GM21423 (cell line): ENCODE measurements around the gene EYA2.
"Not testable (repeated sequence)": the region's sequence is repeated elsewhere in the genome, so short reads cannot be mapped to it uniquely, and the experiment has no call there.

ENCODE experiments used
- ATAC-seq: cut with Tn5 transposase; IDR thresholded peaks from one replicate; pipeline ENCODE4 v1.9.1; 2021; ENCODE audit warnings: mild to moderate bottlenecking, moderate library complexity; ENCODE audit not compliant: unreplicated experiment

Gene EYA2, protein sequence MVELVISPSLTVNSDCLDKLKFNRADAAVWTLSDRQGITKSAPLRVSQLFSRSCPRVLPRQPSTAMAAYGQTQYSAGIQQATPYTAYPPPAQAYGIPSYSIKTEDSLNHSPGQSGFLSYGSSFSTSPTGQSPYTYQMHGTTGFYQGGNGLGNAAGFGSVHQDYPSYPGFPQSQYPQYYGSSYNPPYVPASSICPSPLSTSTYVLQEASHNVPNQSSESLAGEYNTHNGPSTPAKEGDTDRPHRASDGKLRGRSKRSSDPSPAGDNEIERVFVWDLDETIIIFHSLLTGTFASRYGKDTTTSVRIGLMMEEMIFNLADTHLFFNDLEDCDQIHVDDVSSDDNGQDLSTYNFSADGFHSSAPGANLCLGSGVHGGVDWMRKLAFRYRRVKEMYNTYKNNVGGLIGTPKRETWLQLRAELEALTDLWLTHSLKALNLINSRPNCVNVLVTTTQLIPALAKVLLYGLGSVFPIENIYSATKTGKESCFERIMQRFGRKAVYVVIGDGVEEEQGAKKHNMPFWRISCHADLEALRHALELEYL

DNA sequence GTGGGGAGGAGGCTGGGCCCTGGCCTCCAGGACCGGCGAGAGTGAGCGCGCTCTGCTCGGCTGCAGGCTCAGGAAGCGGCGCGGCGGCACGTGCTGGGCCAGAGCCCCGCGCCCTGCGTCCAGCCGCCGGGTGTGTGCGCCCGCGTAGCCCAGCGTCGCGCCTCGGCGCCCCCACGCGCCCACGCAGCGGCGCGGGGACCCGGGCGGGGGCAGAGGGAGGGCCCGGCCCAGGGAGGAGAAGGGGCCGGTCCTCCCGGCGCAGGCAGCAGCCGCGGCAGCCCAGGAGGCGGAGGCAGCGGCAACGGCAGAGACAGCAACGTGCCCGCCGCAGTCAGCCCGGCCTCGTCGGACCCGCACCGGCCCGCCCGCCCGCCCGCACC lies at the start of gene EYA2:
EYA2 (plus strand) TSS at position 265 of the 380 bp plus-strand sequence. CDS start 95,168 bp downstream, outside the sequence.
- no peak for ATAC-seq

- ATAC-seq = no peak
Measured at GRCh38 chr20:46844965-46845364, 49.7 kb upstream of the EYA2 start.

GRCh38 chr20:46849269-46849668 lies 45.4 kb upstream of the EYA2 start:
- ATAC-seq = no peak

- no peak for ATAC-seq
Measured at GRCh38 chr20:46849751-46850150, 44.9 kb upstream of the EYA2 start.

DNA sequence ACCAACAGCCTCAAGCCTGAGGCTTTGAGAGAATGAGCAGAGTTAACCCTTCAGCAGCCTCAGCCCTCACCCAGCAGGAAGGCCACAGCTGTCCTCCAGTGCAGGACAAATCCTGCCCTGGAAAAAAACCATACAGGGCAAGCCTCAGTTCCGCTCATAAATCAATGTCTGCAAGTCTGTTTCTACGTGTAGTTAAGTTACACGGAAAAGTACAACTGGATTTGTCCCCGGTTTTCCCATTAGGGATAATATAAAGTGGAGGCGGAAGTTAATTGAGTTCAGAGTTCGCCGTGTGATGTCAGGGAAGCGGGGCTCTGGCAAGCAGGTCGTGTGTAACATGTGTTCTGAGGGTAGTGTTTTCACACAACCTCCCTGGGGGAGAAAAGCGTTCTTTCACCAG lies 44.2 kb upstream of the EYA2 start:
- ATAC-seq = no peak

DNA sequence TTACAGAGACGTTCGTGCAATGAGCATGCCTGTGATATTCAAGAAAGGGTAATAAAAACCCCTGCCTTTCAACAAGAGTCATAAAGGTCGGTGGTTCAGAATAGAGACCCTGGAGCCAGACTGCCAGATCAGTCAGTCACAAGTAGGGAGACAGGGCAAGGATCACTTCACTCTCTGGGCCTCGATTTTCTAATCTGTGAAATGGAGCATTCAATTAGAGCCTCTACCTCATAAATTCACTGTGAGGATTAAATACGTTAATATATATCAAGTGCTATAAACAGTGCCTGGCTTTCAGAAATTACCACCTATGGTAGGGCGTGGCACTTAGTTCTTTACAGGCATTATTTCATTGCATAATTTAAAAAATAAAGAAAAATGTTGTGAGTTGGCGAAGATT lies 43.7 kb upstream of the EYA2 start:
- ATAC-seq = no peak

GRCh38 chr20:46851746-46852145 lies 42.9 kb upstream of the EYA2 start:
- no peak for ATAC-seq

- no peak for ATAC-seq
Measured at GRCh38 chr20:46852313-46852712, 42.3 kb upstream of the EYA2 start.

- ATAC-seq = no peak
Measured at GRCh38 chr20:46853926-46854325, 40.7 kb upstream of the EYA2 start.

- ATAC-seq = no peak
Measured at GRCh38 chr20:46857061-46857831, 37.4 kb upstream of the EYA2 start.

DNA sequence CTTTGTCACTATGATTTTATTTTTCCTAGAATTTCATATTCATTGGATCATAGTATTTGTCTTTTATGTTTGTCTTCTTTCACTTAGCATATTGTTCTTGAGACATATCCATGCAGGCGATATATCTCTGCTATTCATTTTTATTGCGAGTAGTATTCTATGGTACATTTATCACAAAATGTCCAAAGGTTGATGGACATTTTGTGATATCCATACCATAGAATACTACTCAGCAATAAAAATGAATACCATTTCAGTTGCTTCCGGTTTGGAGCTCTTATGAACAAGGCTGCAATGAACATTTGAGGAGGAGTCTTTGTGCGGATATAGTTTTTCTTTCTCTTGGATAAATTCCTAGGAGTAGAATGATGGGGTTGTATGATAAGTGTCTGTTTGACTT lies 28.8 kb upstream of the EYA2 start:
- no peak for ATAC-seq

GRCh38 chr20:46870041-46870440 lies 24.6 kb upstream of the EYA2 start:
- no peak for ATAC-seq

DNA sequence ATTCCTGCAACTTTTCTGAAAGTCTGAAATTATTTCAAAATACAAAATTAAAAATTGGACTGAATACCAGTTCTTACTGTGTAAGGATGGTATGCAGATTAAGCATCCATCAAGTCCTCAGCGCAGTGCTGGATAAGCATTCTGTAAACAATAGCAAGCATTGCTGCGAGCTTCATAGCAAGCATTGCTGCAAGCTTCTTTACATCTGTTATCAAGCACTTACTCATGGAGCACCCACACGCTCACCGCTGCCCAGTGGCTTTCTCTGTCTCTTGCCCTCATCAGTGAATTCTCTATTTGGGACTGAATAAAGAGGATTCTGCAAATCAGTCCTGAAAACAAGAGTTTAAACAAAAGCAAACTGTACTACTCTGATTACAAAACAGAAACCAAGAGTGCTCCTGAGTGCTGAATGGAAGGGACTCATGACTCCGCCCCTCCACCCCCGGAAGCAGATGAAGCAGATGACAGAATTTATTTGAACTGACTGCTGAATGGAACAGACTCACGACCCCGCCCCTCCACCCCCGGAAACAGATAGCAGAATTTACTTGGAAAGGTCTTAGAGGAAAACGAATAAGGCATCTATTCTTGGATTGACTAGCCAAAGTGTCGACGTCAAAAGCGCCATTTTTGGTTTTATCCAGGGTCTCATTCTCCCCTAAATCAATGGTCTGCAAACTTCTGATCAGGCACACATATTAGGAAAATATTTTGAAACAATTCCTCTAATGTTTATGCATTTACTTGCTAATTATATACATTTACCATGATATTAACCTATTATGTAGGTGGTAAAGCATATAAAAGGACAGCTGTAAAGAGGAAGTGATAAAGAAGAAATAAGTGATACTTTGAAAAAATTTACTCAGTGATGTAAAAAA lies 22.1 kb upstream of the EYA2 start:
- ATAC-seq = no peak

DNA sequence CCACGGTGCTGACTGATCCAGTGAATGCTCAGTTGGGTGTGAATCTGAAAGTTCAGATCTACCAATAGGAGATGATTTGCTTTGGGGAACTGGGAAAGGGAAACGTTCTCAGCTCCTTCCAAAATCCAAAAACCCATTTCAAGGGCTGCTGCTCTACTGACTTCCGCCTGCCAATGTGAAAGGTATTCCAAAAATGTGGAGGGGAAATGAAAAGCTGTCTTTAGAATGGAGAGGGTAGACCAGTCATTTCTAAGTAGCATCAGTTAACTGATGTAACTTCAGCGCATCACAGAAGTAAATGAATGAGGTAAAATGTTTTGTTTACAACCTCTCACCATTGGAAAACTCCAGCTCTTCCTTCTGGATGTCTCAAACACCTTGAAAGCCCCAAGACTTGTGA lies 19.6 kb upstream of the EYA2 start:
- no peak for ATAC-seq

GRCh38 chr20:46879386-46879785 lies 15.3 kb upstream of the EYA2 start:
- no peak for ATAC-seq

DNA sequence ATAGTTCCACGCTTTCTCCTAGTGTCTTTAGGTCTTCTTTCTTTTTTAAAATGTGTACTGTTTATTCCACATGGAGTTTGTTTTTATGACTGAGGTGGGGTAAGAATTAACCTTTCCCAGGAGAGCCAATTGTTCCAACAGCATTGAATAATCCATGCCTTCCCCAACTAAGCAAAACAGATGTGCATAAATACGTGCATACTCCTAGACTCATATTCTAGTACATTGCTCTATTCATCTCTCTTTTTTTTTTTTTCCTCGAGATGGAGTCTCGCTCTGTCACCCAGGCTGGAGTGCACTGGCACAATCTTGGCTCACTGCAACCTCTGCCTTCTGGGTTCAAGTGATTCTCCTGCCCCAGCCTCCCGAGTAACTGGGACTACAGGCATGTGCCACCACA lies 14.7 kb upstream of the EYA2 start:
- ATAC-seq = not testable (repeated sequence)

DNA sequence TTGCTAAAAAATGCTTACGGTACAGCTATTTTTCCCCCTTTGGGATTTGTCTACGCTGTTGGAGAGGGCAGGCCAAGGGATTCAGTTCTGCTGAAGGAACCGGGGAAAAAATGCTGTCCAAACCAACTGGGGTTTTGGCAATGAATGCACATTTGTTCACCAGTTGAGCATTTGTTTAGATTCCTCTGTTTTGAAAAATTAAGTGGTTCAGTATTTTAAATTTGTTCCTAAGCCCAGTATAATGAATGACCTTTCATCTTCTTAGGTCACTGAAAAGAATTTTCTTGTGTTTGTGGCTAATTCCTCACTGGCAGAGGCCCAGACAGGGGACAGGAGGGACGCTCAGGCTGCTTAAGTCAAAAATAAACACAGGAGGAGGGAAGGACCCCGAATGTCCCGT lies 10.8 kb upstream of the EYA2 start:
- ATAC-seq = no peak

DNA sequence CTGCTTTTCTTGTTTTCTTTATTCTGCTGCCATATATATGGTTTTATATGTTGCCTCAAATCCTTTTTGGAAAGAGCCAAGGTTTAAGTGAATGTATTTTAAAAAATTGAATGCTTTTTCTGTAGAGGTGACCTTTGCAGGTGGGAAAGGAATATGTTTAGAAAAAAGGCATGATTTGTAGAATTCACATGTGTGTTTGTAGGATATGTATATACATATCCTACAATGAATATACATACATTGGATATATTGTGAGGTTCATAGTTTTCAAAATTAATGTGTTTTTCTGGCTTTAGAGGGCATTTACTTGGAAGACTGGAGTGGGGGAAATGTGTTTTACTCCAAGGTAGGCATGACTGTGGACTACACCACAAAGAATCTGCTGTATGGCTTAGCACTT lies 4.0 kb upstream of the EYA2 start:
- no peak for ATAC-seq

DNA sequence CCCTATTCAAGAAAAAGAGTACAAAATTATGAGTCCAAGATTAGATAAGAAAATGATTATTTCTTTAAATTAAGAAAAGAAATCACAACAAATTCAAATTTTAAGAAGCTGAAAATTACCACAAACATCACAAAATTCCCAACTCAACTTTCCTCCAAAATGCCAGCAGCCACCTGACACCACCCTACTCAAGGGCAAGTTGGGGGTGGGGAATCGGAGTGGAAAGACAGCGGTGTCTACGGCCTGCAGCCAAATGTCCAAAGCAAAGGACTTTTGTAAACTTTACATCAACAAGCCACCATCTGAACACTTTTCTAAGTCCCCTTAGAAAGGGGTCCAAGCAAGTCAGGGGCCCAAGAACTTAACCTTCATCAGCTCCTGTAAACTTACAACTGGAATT lies 1.6 kb upstream of the EYA2 start:
- no peak for ATAC-seq

DNA sequence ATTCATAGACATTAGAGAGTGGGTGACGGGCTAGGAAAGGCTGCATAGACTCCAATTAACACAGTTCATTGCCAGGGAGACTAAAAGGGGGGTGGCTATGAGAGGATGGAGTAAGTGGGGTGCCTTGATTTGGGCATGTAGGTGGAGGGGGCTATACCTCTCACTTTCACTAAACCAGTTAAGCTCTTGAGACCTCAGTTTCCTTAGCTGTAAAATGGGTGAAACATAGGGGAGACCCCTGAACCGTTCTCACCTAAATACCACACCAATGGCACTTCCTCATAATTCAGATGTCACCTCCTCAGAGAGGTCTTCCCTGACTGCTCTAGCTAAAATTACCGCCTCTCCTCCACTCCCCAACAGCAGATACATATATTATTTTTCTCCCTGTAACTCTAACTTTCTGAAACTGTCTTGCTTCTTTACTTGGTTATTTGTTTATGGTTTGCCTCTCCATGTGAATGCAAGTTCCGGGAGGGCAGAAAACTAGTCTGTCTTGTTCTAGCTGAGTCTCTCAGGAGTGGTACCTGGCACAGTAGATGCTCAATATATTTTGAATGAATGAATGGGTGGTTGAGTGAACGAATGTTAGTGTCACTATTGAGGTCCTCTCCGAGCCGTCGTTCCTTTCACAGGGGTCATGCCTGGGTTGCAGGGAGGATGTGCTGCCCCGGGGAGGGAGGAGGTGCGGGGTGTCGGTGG lies 615 bp upstream of the EYA2 start:
- no peak for ATAC-seq
